GM23248 (cell line): ENCODE results near the gene SPATA16. TPM values are rescaled to one million over a fixed set of nuclear protein-coding genes. Genes with fewer than 3 reads are reported as not detected.

ENCODE experiments used
- DNase-seq: peaks from one replicate; pipeline ENCODE4 v3.0.0-alpha.2; 2015
- H2AFZ ChIP-seq: fragments of 200-600 bp; sonication (generic); 2 replicates; pipeline ENCODE4 v1.6.1; 2016; ENCODE audit warnings: antibody characterized with exemption
- H3F3A ChIP-seq: fragments of 200-600 bp; sonication (generic); 2 replicates; pipeline ENCODE4 v1.6.1; 2016; ENCODE audit warnings: mild to moderate bottlenecking, antibody characterized with exemption, mixed run types; ENCODE audit not compliant: insufficient read depth
- H3K27ac ChIP-seq: fragments of 200-600 bp; sonication (generic); 2 replicates; pipeline ENCODE4 v1.5.1; 2016; ENCODE audit warnings: mild to moderate bottlenecking
- H3K27me3 ChIP-seq: fragments of 200-600 bp; sonication (generic); replicated peaks from 2 replicates; pipeline ENCODE4 v1.6.1; 2016; ENCODE audit warnings: mild to moderate bottlenecking; ENCODE audit not compliant: insufficient read depth
- H3K36me3 ChIP-seq: fragments of 200-600 bp; sonication (generic); 2 replicates; pipeline ENCODE4 v1.6.1; 2016; ENCODE audit warnings: low read depth, mild to moderate bottlenecking
- H3K4me1 ChIP-seq: fragments of 200-600 bp; sonication (generic); 2 replicates; pipeline ENCODE4 v1.6.1; 2016; ENCODE audit warnings: mild to moderate bottlenecking; ENCODE audit not compliant: insufficient read depth
- H3K4me2 ChIP-seq: fragments of 200-600 bp; sonication (generic); one replicate; pipeline ENCODE4 v1.6.1; 2016; ENCODE audit warnings: mild to moderate bottlenecking; ENCODE audit not compliant: unreplicated experiment
- H3K4me3 ChIP-seq: fragments of 200-600 bp; sonication (generic); 2 replicates; pipeline ENCODE4 v1.5.1; 2016; ENCODE audit warnings: mild to moderate bottlenecking
- H3K79me2 ChIP-seq: fragments of 200-600 bp; sonication (generic); 2 replicates; pipeline ENCODE4 v1.6.1; 2016; ENCODE audit warnings: mild to moderate bottlenecking; ENCODE audit not compliant: insufficient read depth
- H3K9ac ChIP-seq: fragments of 200-600 bp; sonication (generic); 2 replicates; pipeline ENCODE4 v1.6.1; 2016; ENCODE audit warnings: mild to moderate bottlenecking
- H3K9me2 ChIP-seq: fragments of 200-600 bp; sonication (generic); 2 replicates; pipeline ENCODE4 v1.6.1; 2016; ENCODE audit warnings: mixed run types, mild to moderate bottlenecking, moderate library complexity; ENCODE audit not compliant: insufficient read depth
- H3K9me3 ChIP-seq: fragments of 200-600 bp; sonication (generic); one replicate; pipeline ENCODE4 v1.6.1; 2017; ENCODE audit warnings: low read depth
- H4K20me1 ChIP-seq: fragments of 200-600 bp; sonication (generic); 2 replicates; pipeline ENCODE4 v1.6.0; 2016; ENCODE audit not compliant: insufficient read depth
- EZH2 ChIP-seq: fragments of 200-600 bp; sonication (generic); IDR thresholded peaks from 2 replicates; pipeline ENCODE4 v1.6.1; 2018; ENCODE audit warnings: antibody characterized with exemption, mild to moderate bottlenecking; ENCODE audit not compliant: insufficient read depth, poor library complexity, severe bottlenecking
- EZH2phosphoT487 ChIP-seq: fragments of 200-600 bp; sonication (generic); IDR thresholded peaks from 2 replicates; pipeline ENCODE4 v1.6.1; 2018; ENCODE audit warnings: antibody characterized with exemption, moderate library complexity, mild to moderate bottlenecking, low read depth; ENCODE audit not compliant: insufficient read depth
- WGBS, 2 experiments: methylation state at CpG; one replicate each; pipeline ENCODE4 v1.1.6; 2015 to 2017; ENCODE audit warnings: low lambda C conversion rate in 2 of 2, low coverage in 1 of 2; ENCODE audit errors: missing lambda C conversion rate in 2 of 2; 5-methylcytosine and 5-hydroxymethylcytosine counted together
- in situ Hi-C: fragments of 300-500 bp; cut with MboI; formaldehyde crosslinking; loops from 2 replicates; pipeline ENCODE4 v1.15.0; 2020
- polyA plus RNA-seq: library from polyadenylated mRNA; unstranded; fragments of >200 nt; fragmentation: Nextera tagmentation; extraction: Ambion mirVana; gene quantifications from 2 replicates; pipeline ENCODE4 v1.2.1, GENCODE V29; 2016
- total RNA-seq: library from RNA; depleted of rRNA; stranded (reverse); fragments of >200 nt; shearing (Covaris generic); gene quantifications from 2 replicates; pipeline ENCODE4 v1.2.3, GENCODE V29; 2014

SPATA16 gene
- total and polyA plus RNA-seq, 2 experiments from 2014 or later: not detected

GRCh38 chr3:173153631-173154030 lies 12.6 kb upstream of the SPATA16 start:
- H3K79me2 ChIP-seq: no peaks in the 10 kb centered on the region
- H3K4me3 ChIP-seq: no peak overlapping the region
- no peak overlapping the region for H3K9ac ChIP-seq
- WGBS, 2 experiments: 32 to 38% methylated on average over 2 of the region's 2 CpGs
- no peak overlapping the region for H3K4me2 ChIP-seq
- H3F3A ChIP-seq: no peaks in the 10 kb centered on the region
- no peak for DNase-seq
- TF ChIP-seq EZH2: no peak
- TF ChIP-seq EZH2phosphoT487: no peak
- H3K27ac ChIP-seq: no peak overlapping the region
- 0 out of 2 replicates have a peak, but pooled peaks cover 4% of the 10 kb centered on the region for H3K9me2 ChIP-seq
- H2AFZ ChIP-seq: no peak overlapping the region
- H3K9me3 ChIP-seq: no peaks in the 10 kb centered on the region
- no peaks in the 10 kb centered on the region for H3K27me3 ChIP-seq
- H3K36me3 ChIP-seq: no peaks in the 10 kb centered on the region
- no peaks in the 10 kb centered on the region for H3K4me1 ChIP-seq
- no peaks in the 10 kb centered on the region for H4K20me1 ChIP-seq
- in situ Hi-C loops: no loop called here

DNA sequence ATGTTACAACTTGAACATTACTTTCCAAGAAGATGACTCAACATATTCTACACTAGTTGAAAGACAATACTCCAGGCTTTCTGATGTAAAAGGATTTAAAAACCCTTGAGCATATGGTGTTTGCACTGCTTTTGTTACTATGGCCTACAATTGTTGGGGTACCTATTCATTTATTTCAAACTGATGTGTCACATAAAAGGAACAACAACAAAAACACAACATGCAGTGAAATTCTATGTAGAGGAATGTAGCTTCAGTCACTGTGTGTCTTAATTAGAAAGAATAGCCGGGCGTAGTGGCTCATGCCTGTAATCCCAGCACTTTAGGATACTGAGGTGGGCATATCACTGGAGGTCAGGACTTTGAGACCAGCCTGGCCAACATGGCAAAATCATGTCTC lies 1.6 kb downstream of the SPATA16 start:
- Histone ChIP-seq H3K9me2 (no peaks in the 10 kb centered on the region), H3K4me3 (no peak overlapping the region), H3K4me1 (no peaks in the 10 kb centered on the region), H3F3A (no peaks in the 10 kb centered on the region), H3K27ac (no peak overlapping the region), H2AFZ (no peak overlapping the region), H3K4me2 (no peak overlapping the region), H4K20me1 (no peaks in the 10 kb centered on the region), H3K9ac (no peak overlapping the region), H3K36me3 (no peaks in the 10 kb centered on the region), H3K9me3 (no peaks in the 10 kb centered on the region), H3K27me3 (no peaks in the 10 kb centered on the region), H3K79me2 (no peaks in the 10 kb centered on the region)
- TF ChIP-seq EZH2 (no peak), EZH2phosphoT487 (no peak)
- 43 to 61% methylated on average over 2 of the region's 2 CpGs for WGBS, 2 experiments
- no peak for DNase-seq
- in situ Hi-C loops: no loop called here

DNA sequence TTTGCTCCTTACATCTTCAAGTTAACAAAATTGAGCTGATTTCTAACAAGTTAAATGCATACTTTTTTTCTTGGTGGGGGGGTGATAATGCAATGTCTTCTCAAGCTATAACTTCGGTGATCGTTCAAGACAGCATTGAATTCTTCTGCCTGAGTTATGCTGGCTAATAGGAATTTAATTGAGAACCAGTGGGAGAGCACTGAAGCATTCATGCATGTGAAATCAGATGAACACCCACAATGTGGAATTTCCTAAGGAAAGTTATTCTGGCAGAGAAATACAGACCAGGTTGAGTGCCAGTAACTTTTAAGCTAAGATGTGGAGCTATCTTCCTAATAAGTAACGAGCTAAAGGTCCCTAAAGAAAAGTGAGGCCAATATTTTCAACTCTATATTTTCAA lies 3.0 kb downstream of the SPATA16 start:
- no peak overlapping the region for H3K9ac ChIP-seq
- H3K9me2 ChIP-seq: no peaks in the 10 kb centered on the region
- H3K4me1 ChIP-seq: no peaks in the 10 kb centered on the region
- H3K27ac ChIP-seq: no peak overlapping the region
- H4K20me1 ChIP-seq: no peaks in the 10 kb centered on the region
- in situ Hi-C loops: no loop called here
- WGBS, 2 experiments: 11 to 12% methylated on average over 3 of the region's 3 CpGs
- no peaks in the 10 kb centered on the region for H3K9me3 ChIP-seq
- no peak overlapping the region for H2AFZ ChIP-seq
- no peak overlapping the region for H3K4me2 ChIP-seq
- no peaks in the 10 kb centered on the region for H3K27me3 ChIP-seq
- H3K79me2 ChIP-seq: no peaks in the 10 kb centered on the region
- no peak for DNase-seq
- TF ChIP-seq EZH2 (no peak), EZH2phosphoT487 (no peak)
- no peaks in the 10 kb centered on the region for H3F3A ChIP-seq
- no peak overlapping the region for H3K4me3 ChIP-seq
- H3K36me3 ChIP-seq: no peaks in the 10 kb centered on the region

GRCh38 chr3:173135059-173135458 lies 6.0 kb downstream of the SPATA16 start:
- no peak overlapping the region for H3K27ac ChIP-seq
- H3K36me3 ChIP-seq: no peaks in the 10 kb centered on the region
- H3K4me3 ChIP-seq: no peak overlapping the region
- H3K79me2 ChIP-seq: no peaks in the 10 kb centered on the region
- no peaks in the 10 kb centered on the region for H3K27me3 ChIP-seq
- no peak overlapping the region for H2AFZ ChIP-seq
- WGBS, 2 experiments: 0 to 1% methylated on average over 2 of the region's 2 CpGs
- H3K4me2 ChIP-seq: no peak overlapping the region
- H3K9me3 ChIP-seq: no peaks in the 10 kb centered on the region
- H4K20me1 ChIP-seq: no peaks in the 10 kb centered on the region
- TF ChIP-seq EZH2phosphoT487 (no peak), EZH2 (no peak)
- no peaks in the 10 kb centered on the region for H3K4me1 ChIP-seq
- no peaks in the 10 kb centered on the region for H3K9me2 ChIP-seq
- H3F3A ChIP-seq: no peaks in the 10 kb centered on the region
- H3K9ac ChIP-seq: no peak overlapping the region
- in situ Hi-C loops: no loop called here
- no peak for DNase-seq

- in situ Hi-C loops: no loop called here
- no peak for TF ChIP-seq EZH2phosphoT487
- no peak for TF ChIP-seq EZH2
- no peaks in the 10 kb centered on the region for H3K9me3 ChIP-seq
These were observed 12.4 kb downstream of the SPATA16 start for GRCh38 chr3:173128633-173129032.

More at GRCh38 chr3:173128633-173129032, 12.4 kb downstream of the SPATA16 start:
- no peak overlapping the region for H3K4me3 ChIP-seq
- H3K9me2 ChIP-seq: no peaks in the 10 kb centered on the region
- no peak overlapping the region for H2AFZ ChIP-seq
- no peak overlapping the region for H3K4me2 ChIP-seq
- no peaks in the 10 kb centered on the region for H3F3A ChIP-seq
- H3K36me3 ChIP-seq: no peaks in the 10 kb centered on the region
- no peak for DNase-seq
- WGBS, 2 experiments: 32 to 34% methylated on average over 3 of the region's 3 CpGs
- H3K27me3 ChIP-seq: no peaks in the 10 kb centered on the region
- H3K27ac ChIP-seq: no peak overlapping the region
- H3K4me1 ChIP-seq: no peaks in the 10 kb centered on the region
- no peaks in the 10 kb centered on the region for H3K79me2 ChIP-seq
- H3K9ac ChIP-seq: no peak overlapping the region
- no peaks in the 10 kb centered on the region for H4K20me1 ChIP-seq
